Measurements from ENCODE around the gene AEBP1.

The AEBP1 gene

DNA sequence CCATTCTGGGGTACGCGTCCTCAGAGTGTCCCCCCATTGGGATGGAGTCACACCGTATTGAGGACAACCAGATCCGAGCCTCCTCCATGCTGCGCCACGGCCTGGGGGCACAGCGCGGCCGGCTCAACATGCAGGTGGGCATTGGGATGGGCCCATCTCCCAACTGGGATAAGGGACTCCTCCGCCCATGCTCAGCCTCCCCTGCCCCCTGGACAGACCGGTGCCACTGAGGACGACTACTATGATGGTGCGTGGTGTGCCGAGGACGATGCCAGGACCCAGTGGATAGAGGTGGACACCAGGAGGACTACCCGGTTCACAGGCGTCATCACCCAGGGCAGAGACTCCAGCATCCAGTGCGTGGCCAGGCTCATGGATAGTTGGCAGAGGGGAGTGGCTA, 5.8 kb downstream of the AEBP1 start:
- peaks cover 15% of the 10 kb centered on the region for H3K4me1 ChIP-seq (ENCODE audit: insufficient read depth, low read length, poor library complexity, severe bottlenecking)
- TF ChIP-seq EZH2phosphoT487 (IDR thresholded peaks at IDR 0.05; ENCODE audit: borderline replicate concordance): no peak
- TF ChIP-seq, protein P1, sequence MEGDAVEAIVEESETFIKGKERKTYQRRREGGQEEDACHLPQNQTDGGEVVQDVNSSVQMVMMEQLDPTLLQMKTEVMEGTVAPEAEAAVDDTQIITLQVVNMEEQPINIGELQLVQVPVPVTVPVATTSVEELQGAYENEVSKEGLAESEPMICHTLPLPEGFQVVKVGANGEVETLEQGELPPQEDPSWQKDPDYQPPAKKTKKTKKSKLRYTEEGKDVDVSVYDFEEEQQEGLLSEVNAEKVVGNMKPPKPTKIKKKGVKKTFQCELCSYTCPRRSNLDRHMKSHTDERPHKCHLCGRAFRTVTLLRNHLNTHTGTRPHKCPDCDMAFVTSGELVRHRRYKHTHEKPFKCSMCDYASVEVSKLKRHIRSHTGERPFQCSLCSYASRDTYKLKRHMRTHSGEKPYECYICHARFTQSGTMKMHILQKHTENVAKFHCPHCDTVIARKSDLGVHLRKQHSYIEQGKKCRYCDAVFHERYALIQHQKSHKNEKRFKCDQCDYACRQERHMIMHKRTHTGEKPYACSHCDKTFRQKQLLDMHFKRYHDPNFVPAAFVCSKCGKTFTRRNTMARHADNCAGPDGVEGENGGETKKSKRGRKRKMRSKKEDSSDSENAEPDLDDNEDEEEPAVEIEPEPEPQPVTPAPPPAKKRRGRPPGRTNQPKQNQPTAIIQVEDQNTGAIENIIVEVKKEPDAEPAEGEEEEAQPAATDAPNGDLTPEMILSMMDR (conservative IDR thresholded peaks at IDR 0.05; ENCODE audit: low read length): no peak
- no peak overlapping the region for H3K9ac ChIP-seq (ENCODE audit: low read depth, low read length, poor library complexity, severe bottlenecking)
- peaks cover 40% of the 10 kb centered on the region; the same call in 1 of the 2 replicates for H3K36me3 ChIP-seq (ENCODE audit: insufficient read depth, low read length)
- no peak overlapping the region for H3K4me3 ChIP-seq (ENCODE audit: low read length, poor library complexity, severe bottlenecking)
- peaks cover 41% of the 10 kb centered on the region for H3K79me2 ChIP-seq (ENCODE audit: insufficient read depth, low read length)
- H3F3A ChIP-seq (ENCODE audit: low read depth): no peaks in the 10 kb centered on the region
- H3K27me3 ChIP-seq (ENCODE audit: insufficient read depth, low read length, poor library complexity, severe bottlenecking): no peaks in the 10 kb centered on the region
- H4K20me1 ChIP-seq (ENCODE audit: insufficient read depth, low read length, poor library complexity, severe bottlenecking): peaks cover 29% of the 10 kb centered on the region
- H2AFZ ChIP-seq (ENCODE audit: low read length): no peak overlapping the region
- H3K4me2 ChIP-seq (ENCODE audit: low read depth, low read length, poor library complexity, severe bottlenecking): no peak overlapping the region
- no peaks in the 10 kb centered on the region for H3K9me3 ChIP-seq (ENCODE audit: insufficient read depth, low read depth, low read length)
- H3K9me2 ChIP-seq (replicated peaks; ENCODE audit: low read depth, low read length): no peaks in the 10 kb centered on the region

DNA sequence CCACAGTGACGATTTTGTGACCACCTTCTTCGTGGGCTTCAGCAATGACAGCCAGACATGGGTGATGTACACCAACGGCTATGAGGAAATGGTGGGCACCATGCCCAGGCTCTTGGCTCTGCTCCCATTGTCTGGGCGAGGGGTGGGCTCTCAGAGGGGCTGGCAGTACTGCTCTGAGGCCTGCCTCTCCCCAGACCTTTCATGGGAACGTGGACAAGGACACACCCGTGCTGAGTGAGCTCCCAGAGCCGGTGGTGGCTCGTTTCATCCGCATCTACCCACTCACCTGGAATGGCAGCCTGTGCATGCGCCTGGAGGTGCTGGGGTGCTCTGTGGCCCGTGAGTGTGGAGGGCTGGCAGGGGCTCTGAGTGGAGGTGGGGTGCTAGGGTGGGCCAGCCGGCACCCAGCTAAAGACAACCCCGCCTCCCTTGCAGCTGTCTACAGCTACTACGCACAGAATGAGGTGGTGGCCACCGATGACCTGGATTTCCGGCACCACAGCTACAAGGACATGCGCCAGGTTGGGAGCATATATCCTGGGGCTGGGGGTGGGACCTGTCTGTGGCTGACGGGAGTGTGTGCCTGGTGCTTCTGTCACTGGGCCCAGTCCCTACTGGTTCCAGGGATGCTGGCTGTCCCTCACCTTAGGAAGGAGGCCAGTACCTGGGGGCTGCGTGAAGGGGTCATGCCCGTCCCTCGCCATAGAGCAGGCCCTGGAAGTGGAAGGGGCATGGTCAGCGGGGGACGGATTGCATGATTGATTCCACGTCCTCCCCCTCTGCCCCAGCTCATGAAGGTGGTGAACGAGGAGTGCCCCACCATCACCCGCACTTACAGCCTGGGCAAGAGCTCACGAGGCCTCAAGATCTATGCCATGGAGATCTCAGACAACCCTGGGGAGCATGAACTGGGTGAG, 6.8 kb downstream of the AEBP1 start:
- H3K79me2 ChIP-seq (ENCODE audit: insufficient read depth, low read length): peaks cover 31% of the 10 kb centered on the region
- H3K9me2 ChIP-seq (replicated peaks; ENCODE audit: low read depth, low read length): no peaks in the 10 kb centered on the region
- H3K9me3 ChIP-seq (ENCODE audit: insufficient read depth, low read depth, low read length): no peaks in the 10 kb centered on the region
- TF ChIP-seq, protein P1 (conservative IDR thresholded peaks at IDR 0.05; ENCODE audit: low read length): no peak
- TF ChIP-seq EZH2phosphoT487 (IDR thresholded peaks at IDR 0.05; ENCODE audit: borderline replicate concordance): no peak
- H3K36me3 ChIP-seq (ENCODE audit: insufficient read depth, low read length): peaks cover 47% of the 10 kb centered on the region; the same call in 1 of the 2 replicates
- no peak overlapping the region for H3K9ac ChIP-seq (ENCODE audit: low read depth, low read length, poor library complexity, severe bottlenecking)
- H3F3A ChIP-seq (ENCODE audit: low read depth): no peaks in the 10 kb centered on the region
- H4K20me1 ChIP-seq (ENCODE audit: insufficient read depth, low read length, poor library complexity, severe bottlenecking): peaks cover 19% of the 10 kb centered on the region
- H3K4me1 ChIP-seq (ENCODE audit: insufficient read depth, low read length, poor library complexity, severe bottlenecking): peaks cover 5% of the 10 kb centered on the region
- no peaks in the 10 kb centered on the region for H3K27me3 ChIP-seq (ENCODE audit: insufficient read depth, low read length, poor library complexity, severe bottlenecking)
- H3K4me2 ChIP-seq (ENCODE audit: low read depth, low read length, poor library complexity, severe bottlenecking): no peak overlapping the region
- H3K4me3 ChIP-seq (ENCODE audit: low read length, poor library complexity, severe bottlenecking): no peak overlapping the region
- H2AFZ ChIP-seq (ENCODE audit: low read length): no peak overlapping the region

DNA sequence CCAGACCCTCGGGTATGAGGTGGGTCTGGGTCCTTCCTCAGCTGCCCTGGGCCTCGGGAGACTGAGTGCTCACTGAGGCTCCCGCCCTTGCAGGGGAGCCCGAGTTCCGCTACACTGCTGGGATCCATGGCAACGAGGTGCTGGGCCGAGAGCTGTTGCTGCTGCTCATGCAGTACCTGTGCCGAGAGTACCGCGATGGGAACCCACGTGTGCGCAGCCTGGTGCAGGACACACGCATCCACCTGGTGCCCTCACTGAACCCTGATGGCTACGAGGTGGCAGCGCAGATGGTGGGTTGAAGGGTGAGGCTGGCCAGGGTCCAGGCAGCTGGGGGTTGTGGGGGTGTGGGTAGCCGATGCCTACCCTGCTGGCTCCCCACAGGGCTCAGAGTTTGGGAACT, 7.6 kb downstream of the AEBP1 start:
- peaks cover 23% of the 10 kb centered on the region for H3K79me2 ChIP-seq (ENCODE audit: insufficient read depth, low read length)
- H2AFZ ChIP-seq (ENCODE audit: low read length): no peak overlapping the region
- H3K4me3 ChIP-seq (ENCODE audit: low read length, poor library complexity, severe bottlenecking): no peak overlapping the region
- no peaks in the 10 kb centered on the region for H3K9me3 ChIP-seq (ENCODE audit: insufficient read depth, low read depth, low read length)
- H3K4me2 ChIP-seq (ENCODE audit: low read depth, low read length, poor library complexity, severe bottlenecking): no peak overlapping the region
- TF ChIP-seq EZH2phosphoT487 (IDR thresholded peaks at IDR 0.05; ENCODE audit: borderline replicate concordance): no peak
- TF ChIP-seq, protein P1 (conservative IDR thresholded peaks at IDR 0.05; ENCODE audit: low read length): no peak
- H3K36me3 ChIP-seq (ENCODE audit: insufficient read depth, low read length): peaks cover 47% of the 10 kb centered on the region; the same call in 1 of the 2 replicates
- H3F3A ChIP-seq (ENCODE audit: low read depth): no peaks in the 10 kb centered on the region
- H4K20me1 ChIP-seq (ENCODE audit: insufficient read depth, low read length, poor library complexity, severe bottlenecking): peaks cover 12% of the 10 kb centered on the region
- no peaks in the 10 kb centered on the region for H3K27me3 ChIP-seq (ENCODE audit: insufficient read depth, low read length, poor library complexity, severe bottlenecking)
- no peak overlapping the region for H3K9ac ChIP-seq (ENCODE audit: low read depth, low read length, poor library complexity, severe bottlenecking)
- no peaks in the 10 kb centered on the region for H3K4me1 ChIP-seq (ENCODE audit: insufficient read depth, low read length, poor library complexity, severe bottlenecking)
- H3K9me2 ChIP-seq (replicated peaks; ENCODE audit: low read depth, low read length): no peaks in the 10 kb centered on the region

Measured in Loucy (cell line).